Stimulated activated CD4-positive, alpha-beta T cell treated with anti-CD3 and anti-CD28 coated beads, TNF-alpha, amount 100 ng/mL, for 24 hours (primary cell): ENCODE data around the gene USP22.

Source experiments
- DNase-seq, 3 experiments: peaks; one replicate each; pipeline ENCODE4 v3.0.0-alpha.2; 2020; ENCODE audit warnings: low read depth in 3 of 3

The USP22 gene

GRCh38 chr17:21046216-21046615 lies 3.4 kb upstream of the USP22 start:
- DNase-seq, result no peak

GRCh38 chr17:21044971-21045370 lies 2.2 kb upstream of the USP22 start:
- DNase-seq, result no peak

- peak; percentile 93 to 98 (median 96) for DNase-seq
Measured at GRCh38 chr17:21043296-21044232, 753 bp upstream of the USP22 start.

GRCh38 chr17:21041741-21042457 lies 912 bp downstream of the USP22 start:
- DNase-seq, result peak; percentile 47 to 77 (median 59)

- no peak for DNase-seq
Measured at GRCh38 chr17:21039839-21040575, 2.8 kb downstream of the USP22 start.

- DNase-seq, result no peak
Measured at GRCh38 chr17:21037117-21037803, 5.6 kb downstream of the USP22 start.

GRCh38 chr17:21036361-21036881 lies 6.4 kb downstream of the USP22 start:
- no peak for DNase-seq

GRCh38 chr17:21035406-21035805 lies 7.4 kb downstream of the USP22 start:
- no peak for DNase-seq

- DNase-seq, result no peak
Measured at GRCh38 chr17:21034340-21035235, 8.2 kb downstream of the USP22 start.

- no peak for DNase-seq
Measured at GRCh38 chr17:21033350-21033749, 9.5 kb downstream of the USP22 start.

- DNase-seq, result no peak
Measured at GRCh38 chr17:21031756-21032396, 10.9 kb downstream of the USP22 start.

- DNase-seq, result no peak
Measured at GRCh38 chr17:21030375-21030774, 12.4 kb downstream of the USP22 start.

GRCh38 chr17:21029515-21029914 lies 13.3 kb downstream of the USP22 start:
- DNase-seq, result no peak

GRCh38 chr17:21029036-21029435 lies 13.8 kb downstream of the USP22 start:
- peak in 1 of 3 experiments; percentile 28 for DNase-seq

GRCh38 chr17:21028192-21028591 lies 14.6 kb downstream of the USP22 start:
- no peak for DNase-seq

- no peak for DNase-seq
Measured at GRCh38 chr17:21027031-21027430, 15.8 kb downstream of the USP22 start.

GRCh38 chr17:21025451-21025850 lies 17.4 kb downstream of the USP22 start:
- no peak for DNase-seq

- no peak for DNase-seq
Measured at GRCh38 chr17:21024024-21024423, 18.8 kb downstream of the USP22 start.

- no peak for DNase-seq
Measured at GRCh38 chr17:21021208-21021803, 21.5 kb downstream of the USP22 start.
